G401 (cell line): Measurements from ENCODE around the gene SLC11A2. TPM values are rescaled to one million over a fixed set of nuclear protein-coding genes. Genes with fewer than 3 reads are reported as not detected.
"Not testable (repeated sequence)": the region's sequence is repeated elsewhere in the genome, so short reads cannot be mapped to it uniquely, and the experiment has no call there.

Experiments used
- DNase-seq: peaks from one replicate; pipeline ENCODE4 v3.0.0-alpha.2; 2015; ENCODE audit warnings: low spot score
- in situ Hi-C: cut with HindIII; loops from 2 replicates; pipeline ENCODE4 v1.10.0; 2016; ENCODE audit warnings: low sequenced_read_pairs, mixed read lengths
- total RNA-seq: library from RNA; depleted of rRNA; stranded (reverse); fragments of >200 nt; shearing (Covaris generic); gene quantifications from 2 replicates; pipeline ENCODE4 v1.2.3, GENCODE V29; 2014

The SLC11A2 gene
- total RNA-seq, 1 experiment from 2014 or later, result 37.1 TPM

DNA sequence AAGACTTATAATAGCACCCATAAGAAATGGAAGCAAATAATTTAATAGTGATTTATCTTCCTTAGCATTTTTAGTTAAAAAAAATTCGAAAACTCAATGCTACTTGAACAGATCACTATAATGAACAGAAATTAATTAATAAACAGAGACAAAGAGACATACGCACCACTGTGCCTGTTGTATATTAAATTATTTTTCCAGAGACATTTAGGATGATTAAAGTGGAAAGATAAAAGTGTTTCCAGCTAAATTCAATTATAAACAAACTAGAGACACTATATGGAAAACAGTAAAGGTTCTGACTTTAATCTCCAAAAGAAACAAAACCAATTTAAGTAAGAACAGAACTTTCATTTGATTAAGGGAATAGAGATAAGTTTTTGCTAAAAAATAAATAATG, 70.5 kb downstream of the SLC11A2 start:
- DNase-seq, result no peak
- in situ Hi-C loops, result no loop called here

DNA sequence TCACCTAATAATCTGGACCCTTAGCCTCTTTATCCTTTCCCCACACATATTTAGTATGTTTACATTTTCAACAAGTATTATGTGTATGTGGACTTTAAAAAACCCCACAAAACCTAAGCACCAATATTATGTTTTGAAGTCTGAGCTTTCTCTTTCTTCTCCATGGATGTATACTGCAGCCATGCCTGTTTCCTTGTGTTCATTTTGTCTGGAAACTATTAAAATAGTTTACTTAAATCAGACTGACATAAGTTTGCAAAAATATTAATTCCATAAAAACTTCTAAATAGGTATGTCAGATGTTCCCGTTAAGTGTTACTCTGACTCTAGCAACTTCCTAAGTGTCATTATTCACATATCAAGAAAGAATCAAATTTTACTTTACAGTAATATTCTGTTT, 70.9 kb downstream of the SLC11A2 start:
- in situ Hi-C loops, result no loop called here
- DNase-seq, result no peak

DNA sequence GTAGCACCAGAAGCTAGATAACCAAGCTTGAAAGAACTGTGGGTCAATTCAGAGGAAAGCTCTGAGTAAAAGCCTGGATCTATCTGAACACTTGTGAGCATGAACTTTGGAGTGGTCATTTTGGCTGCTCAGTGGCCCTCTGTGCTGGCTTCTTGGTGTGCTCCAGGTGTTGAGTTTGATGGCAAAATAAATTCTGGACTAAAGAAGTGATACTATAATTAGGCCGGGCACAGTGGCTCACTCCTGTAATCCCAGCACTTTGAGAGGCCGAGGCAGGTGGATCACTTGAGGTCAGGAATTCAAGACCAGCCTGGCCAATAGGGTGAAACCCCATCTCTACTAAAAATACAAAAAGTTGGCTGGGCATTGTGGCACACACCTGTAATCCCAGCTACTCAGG, 71.4 kb downstream of the SLC11A2 start:
- DNase-seq, in situ Hi-C loops: not testable (repeated sequence)

DNA sequence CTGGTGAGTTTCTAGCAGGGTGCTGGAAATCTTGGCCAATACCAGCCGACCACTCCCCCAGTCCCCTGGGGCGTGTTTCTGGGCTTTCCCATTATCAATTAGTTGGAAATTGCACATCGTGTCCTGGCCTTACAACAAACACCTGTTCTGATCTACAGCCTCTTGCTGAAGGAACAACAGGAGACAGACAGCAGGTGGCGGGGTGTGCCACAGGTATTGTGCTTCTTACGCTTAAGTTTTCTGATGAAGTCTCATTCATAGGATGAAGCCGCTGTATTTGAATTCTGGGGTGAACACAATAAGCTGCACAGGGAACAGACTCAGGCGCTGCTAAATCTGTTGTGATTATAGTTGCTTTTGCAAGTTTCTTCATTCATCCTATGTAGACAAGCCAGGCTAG, 73.1 kb downstream of the SLC11A2 start:
- in situ Hi-C loops, result no loop called here

DNA sequence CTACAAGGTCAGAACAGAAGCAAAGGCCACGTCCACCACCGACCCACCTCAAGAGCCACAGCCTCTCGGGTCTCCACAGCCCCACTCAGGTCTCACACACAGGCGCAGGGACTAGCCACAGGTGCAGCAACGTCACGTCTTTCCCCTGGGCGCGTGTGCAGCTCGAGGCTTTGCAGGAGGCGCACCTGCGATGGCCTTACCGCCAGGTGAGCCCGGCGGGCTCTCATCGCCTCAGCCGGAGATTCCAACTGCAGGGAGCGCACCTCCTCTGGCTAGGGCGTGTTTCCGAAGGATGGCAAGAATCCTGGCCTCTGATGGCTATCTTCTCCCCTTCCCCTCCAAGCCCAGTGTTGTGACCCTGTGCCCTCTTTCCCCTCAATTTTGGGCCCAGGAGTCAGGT, 73.7 kb downstream of the SLC11A2 start, which contains the start of gene HIGD1C:
TSS of gene HIGD1C (plus strand) at position 35 of the 400 bp plus-strand sequence. CDS start 1,455 bp downstream, outside the sequence.
- in situ Hi-C loops, result no loop called here
- no peak for DNase-seq

More for the DNA sequence above, 73.1 kb downstream of the SLC11A2 start:
- no peak for DNase-seq

DNA sequence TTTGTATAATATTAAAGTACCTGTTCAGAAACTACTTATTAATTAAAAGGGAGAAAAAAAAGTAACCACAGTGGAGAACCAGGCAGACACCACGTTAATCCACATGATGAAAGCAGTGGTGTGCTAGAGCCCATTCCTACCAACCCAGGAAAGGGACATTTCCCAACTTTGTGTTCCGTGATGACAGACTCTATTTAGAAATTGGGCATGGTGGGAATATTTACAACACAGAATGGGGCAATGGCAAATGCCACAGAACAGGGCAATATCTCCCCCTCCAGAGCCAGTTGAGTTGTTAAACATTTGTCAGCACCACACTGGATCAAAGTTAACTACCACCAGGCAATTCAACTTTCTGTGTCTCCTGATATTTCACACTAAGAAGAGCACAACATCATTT, 75.1 kb downstream of the SLC11A2 start:
- no peak for DNase-seq
- in situ Hi-C loops, result no loop called here

DNA sequence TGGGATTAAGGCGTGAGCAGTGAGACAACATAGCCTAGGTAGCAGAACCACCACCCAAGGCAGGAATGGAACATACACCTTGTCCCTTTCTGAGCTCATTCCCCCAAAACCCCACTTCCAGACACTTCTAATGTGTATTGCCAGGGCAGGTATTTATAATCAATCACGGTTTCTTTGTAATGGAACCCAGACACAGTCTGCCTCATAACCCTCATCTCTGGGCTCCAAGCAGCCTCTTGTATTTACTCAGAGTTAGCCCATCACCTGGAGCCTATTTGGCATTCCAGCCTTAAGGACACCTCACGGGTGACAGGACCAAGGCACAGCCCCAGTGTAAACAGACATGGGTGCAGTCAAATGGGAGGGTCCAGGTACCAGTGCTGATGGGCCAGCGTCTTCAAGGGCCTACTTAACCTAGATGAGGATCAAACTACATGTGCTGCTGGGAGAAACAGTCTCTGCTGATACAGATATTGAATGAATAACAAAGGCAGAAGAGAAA, 76.3 kb downstream of the SLC11A2 start:
- in situ Hi-C loops, result no loop called here
- DNase-seq, result no peak

DNA sequence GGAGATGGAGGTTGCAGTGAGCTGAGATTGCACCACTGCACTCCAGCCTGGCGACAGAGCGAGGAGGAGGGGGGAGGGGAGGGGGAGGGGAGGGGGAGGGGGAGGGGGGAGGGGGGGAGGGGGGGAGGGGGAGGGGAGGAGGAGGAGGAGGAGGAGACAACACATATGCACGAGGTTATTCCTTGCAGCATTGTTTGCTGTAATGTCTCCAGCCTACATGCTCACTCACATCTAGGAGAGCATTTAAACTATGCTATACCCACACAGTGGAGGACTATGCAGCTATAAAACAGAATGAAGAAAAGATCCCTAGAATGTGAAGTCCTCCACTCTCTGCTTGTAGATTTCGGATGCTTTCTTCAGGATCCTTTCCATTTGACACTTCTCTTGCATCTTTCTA, 77.4 kb downstream of the SLC11A2 start:
- no peak for DNase-seq
- in situ Hi-C loops, result no loop called here

DNA sequence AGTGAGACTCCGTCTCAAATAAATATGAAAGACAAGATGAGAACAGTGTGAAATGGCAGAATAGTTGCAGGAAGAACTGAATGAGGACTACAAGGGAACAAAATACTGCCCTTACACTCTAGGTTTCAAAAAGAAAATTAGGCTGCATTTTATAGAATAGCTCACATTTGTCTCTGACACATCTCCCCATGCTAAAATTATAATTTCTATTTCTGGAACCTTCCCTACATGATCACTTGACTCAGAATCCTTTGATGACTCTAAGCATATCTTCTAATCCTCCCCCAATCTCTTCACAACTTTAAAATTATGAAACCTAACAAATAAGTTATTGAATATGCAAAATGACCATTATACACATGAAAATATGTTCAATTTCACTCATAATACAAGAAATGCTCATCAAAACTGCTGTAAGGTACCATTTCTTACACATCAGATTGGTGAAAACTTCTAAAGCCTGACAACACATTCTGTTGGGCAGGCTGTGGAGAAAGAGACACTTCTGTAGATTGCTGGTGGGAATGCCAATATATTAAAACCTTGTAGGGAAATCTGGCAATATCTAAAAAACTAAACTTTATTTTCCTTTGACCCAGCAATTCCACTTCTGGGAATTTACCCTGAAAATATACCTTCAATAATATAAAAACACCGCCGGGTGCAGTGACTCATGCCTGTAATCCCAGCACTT, 78.1 kb downstream of the SLC11A2 start:
- in situ Hi-C loops, result no loop called here

DNA sequence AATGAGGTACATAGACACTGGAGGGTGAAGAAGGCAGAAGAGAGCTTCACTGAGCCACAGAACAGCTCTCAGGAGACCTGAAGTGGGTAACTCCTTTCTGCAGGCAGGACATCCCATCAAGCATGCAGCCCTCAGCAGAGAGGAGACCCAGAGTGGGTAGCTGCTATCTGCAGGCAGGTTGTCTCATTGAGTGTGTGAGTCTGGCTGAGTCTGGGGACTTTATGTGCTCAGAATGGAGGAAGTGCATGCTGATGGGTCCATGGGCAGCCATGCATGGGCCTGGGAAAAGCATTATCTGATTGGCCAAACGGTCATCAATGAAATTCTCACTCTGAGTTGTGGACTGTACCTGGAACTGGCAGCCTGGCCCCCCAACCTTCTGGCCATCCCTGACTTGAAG, 88.5 kb downstream of the SLC11A2 start:
- no peak for DNase-seq
- in situ Hi-C loops, result no loop called here

More for the DNA sequence above, 78.1 kb downstream of the SLC11A2 start:
- no peak for DNase-seq

DNA sequence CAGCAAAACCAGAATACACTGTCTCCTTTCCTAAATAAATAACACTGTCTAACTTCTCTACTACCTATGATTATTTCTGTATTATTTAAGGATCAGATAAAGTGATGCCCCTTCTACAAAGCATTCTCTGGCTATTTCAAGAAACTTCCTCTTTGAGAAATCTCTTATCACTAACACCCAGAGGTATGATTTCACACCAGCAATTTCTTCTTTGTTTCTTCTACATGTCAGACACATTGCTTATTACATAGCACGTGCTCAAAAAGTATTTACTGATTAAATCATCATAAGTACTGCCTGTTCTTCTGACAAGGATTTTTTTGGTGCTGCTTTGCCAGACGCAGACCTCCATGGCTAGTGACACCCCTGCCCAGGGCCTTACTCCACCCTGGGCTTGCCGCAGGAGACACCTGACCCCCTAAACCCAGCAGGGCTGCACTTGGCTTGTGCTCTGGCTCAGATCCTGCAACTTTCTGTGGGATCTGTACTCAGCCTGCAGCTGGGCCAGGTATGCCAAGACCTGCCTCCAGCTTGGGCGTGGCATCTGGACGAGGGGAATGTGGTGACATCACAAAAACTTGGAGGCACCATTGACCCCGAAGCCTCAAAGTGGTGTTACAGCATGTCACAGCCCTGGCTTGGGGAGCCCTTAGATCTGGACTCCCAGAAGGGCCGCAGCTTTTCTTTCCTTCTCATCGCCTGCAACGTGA, 89.2 kb downstream of the SLC11A2 start:
- in situ Hi-C loops, result no loop called here
- DNase-seq, result no peak

DNA sequence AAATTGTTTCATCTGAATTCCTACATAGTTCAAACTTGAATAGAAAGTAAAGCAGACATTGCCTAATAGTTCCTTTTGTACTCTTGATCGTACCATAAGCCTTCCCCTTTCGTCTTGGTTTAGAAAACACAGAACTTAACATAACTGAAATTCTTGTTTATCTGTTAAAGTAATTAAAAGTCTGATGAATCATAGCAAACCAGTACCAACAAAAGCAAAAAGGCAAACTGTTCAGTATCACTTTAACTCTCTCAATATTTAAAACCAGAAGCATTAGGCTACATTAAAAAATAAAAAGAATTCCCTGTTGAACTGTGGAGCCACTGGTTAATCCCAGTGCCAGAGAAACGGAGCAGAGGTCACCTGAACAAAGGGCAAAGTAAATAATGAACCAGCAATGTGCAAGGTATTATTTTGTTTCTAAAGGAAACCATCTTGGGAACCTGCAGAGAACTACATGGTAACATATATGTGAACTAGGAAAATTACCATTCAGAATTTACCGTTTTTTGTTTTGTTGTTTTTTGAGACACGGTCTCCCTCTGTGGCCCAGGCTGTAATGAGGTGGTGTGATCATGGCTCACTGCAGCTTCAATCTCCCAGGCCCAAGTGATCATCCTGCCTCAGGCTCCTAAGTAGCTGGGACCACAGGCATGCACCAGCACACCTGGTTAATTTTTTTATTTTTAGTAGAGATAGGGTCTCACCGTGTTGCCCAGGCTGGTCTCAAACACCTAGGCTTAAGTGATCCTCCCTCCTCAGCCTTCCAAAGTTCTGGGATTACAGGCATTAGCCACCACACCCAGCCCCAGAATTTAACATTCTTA, 91.0 kb downstream of the SLC11A2 start:
- no peak for DNase-seq
- in situ Hi-C loops, result no loop called here

DNA sequence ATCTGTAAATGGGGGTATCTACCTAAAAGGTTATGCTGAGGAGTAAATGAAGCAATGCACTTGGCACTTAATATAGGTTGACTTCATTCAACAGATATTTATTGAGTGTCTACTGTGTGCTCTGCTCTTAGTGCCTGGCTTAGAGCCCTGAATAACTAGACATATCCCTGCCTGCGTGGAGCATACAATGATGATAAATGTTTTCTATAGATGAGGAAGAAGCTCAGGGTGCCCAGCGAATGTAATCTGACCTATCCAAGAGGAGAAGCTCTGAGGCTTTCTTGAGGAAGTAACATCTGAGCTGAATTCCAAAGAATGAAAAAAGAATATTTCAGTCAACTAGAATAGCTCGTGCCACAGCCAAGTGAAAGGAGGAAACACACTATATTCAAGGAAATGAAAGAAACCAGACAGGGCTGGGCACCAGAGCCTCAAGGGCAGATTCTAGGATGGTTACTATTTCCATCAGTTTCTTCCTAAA, 91.8 kb downstream of the SLC11A2 start:
- in situ Hi-C loops, result no loop called here
- no peak for DNase-seq

DNA sequence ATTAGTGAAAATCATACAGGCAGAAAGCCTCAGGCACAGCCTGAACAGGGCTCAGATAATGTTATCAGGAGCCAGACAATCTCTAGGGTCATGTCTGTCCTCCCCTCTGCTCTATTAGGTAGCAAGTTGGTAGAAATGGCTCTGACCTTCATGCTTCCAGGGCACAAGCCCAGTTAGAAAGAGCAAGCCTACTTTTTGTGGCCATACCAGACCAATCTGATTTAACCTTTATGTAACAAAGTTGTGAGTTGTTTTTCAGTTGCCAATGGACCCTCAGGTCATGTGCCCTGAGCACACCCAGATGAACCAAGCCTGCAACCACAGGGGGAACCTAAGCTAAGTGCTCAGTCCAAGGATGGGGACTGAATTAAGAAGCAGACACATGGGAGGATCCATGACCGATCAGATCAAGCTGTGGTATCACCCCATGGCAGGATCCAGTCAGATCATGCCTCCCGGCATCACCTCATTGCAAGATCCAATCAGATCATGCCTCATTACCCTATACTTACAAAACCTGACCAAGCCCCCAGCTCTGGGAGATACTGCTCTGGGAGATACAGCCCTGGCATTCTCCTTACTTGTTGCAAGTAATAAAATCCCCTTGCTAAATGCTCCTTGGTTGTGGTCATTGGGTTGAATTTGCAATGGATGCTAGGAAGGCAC, 92.6 kb downstream of the SLC11A2 start:
- DNase-seq, result peak; percentile 9

DNA sequence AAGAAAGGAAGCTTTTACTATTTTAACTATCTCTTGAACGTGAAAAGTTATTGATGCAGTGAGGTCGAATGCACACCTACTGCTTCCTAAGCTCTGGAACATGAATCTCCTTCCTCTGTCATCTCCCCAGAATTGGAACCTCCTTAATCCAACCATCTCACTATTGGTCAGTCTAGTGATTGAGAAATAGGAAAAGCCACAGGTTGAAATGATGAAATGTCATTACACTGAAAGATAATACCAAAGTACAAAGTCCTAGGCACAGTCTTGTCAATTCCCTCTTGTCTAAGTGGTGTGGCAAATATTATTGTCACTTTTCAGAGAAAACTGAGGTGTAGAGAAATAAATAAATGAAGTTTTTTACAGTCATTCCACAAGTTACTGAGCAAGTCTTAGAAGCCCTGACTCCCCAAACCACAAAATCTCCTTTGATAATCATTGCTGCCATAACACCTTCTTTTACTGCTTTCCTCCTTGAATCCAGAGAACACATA, 93.3 kb downstream of the SLC11A2 start:
- in situ Hi-C loops, result no loop called here
- no peak for DNase-seq

More for the DNA sequence above, 92.6 kb downstream of the SLC11A2 start:
- in situ Hi-C loops, result no loop called here

DNA sequence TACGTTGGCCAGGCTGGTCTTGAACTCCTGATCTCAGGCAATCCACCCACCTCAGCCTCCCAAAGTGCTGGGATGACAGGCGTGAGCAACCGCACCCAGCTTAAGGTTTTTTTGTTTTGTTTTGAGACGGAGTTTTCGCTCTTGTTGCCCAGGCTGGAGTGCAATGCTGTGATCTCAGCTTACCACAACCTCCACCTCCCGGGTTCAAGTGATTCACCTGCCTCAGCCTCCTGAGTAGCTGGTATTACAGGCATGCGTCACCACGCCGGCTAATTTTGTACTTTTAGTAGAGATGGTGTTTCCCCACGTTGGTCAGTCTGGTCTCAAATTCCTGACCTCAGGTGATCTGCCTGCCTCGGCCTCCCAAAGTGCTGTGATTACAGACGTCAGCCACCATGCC, 95.7 kb downstream of the SLC11A2 start:
- in situ Hi-C loops, DNase-seq: not testable (repeated sequence)

DNA sequence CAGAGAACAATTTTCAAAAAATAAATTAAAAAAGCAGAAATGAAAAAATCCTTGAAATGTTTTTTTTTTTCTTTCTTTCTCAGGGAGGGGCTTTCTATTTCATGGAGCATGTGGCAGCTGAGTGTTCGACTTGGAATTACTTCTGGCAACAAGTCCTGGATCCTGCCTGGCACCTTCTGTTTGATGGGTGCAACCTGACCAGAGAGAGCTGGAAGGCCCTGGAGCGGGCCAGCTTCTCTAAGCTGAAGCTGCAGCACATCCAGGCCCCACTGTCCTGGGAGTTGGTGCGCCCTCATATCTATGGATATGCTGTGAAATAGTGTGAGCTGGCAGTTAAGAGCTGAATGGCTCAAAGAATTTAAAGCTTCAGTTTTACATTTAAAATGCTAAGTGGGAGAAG, 96.4 kb downstream of the SLC11A2 start:
- peak; percentile 58 for DNase-seq
- in situ Hi-C loops, result no loop called here
